Measurements from ENCODE around the gene CDKL1.
"Not testable (repeated sequence)": the region's sequence is repeated elsewhere in the genome, so short reads cannot be mapped to it uniquely, and the experiment has no call there.

Gene CDKL1

DNA sequence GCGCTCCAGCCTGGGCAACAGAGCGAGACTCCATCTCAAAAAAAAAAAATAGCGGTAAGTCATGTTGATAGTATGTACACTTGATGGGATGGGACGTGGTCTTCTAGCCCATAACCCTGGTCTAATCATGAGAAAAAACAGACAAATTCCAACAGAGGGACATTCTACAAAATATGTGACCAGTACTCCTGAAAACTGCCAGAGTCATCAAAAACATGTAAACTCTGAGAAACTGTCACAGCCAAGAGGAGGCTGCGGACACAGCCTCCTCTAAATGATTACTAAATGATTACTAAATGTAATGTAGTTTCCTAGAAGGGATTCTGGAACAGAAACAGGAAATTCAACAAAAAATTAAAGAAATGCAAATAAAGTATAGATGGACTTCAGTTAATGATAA is 20.9 kb downstream of the CDKL1 start:
- no peaks in the 10 kb centered on the region for H3K9me3 ChIP-seq (ENCODE audit: severe bottlenecking)
- no peaks in the 10 kb centered on the region for H3K27me3 ChIP-seq (ENCODE audit: insufficient read depth, poor library complexity, severe bottlenecking)
- TF ChIP-seq CTCF (IDR thresholded peaks at IDR 0.05; ENCODE audit: poor library complexity, severe bottlenecking): no peak
- no peak for DNase-seq (ENCODE audit: low spot score)
- H3K36me3 ChIP-seq (ENCODE audit: low read depth): no peaks in the 10 kb centered on the region
- no peak overlapping the region for H3K27ac ChIP-seq (ENCODE audit: poor library complexity, severe bottlenecking)
- ATAC-seq (ENCODE audit: low read depth): no peak
- H3K4me1 ChIP-seq (ENCODE audit: insufficient read depth, poor library complexity, severe bottlenecking): no peaks in the 10 kb centered on the region
- H3K4me3 ChIP-seq (ENCODE audit: severe bottlenecking): no peak overlapping the region

DNA sequence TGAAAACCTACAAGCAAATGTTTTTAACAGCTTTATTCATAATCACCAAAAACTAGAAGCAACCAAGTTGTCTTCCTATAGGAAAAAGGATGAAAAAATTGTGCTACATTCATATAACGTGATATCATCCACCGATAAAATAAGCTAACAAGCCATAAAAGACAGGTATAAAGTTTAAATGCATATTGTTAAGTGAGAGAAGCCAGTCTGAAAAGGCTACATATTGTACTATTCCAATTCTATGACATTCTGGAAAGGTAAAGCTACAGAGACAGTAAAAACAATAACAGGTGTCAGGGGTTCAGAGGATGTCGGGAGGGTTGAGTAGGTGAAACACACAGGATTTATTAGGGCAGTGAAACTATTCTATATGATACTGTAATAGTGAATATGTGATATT is 22.7 kb downstream of the CDKL1 start:
- Histone ChIP-seq H3K27me3 (ENCODE audit: insufficient read depth, poor library complexity, severe bottlenecking) (no peaks in the 10 kb centered on the region), H3K4me1 (ENCODE audit: insufficient read depth, poor library complexity, severe bottlenecking) (no peaks in the 10 kb centered on the region), H3K4me3 (ENCODE audit: severe bottlenecking) (no peak overlapping the region), H3K9me3 (ENCODE audit: severe bottlenecking) (no peaks in the 10 kb centered on the region), H3K36me3 (ENCODE audit: low read depth) (no peaks in the 10 kb centered on the region), H3K27ac (ENCODE audit: poor library complexity, severe bottlenecking) (no peak overlapping the region)
- ATAC-seq (ENCODE audit: low read depth) (no peak), DNase-seq (ENCODE audit: low spot score) (no peak)
- no peak for TF ChIP-seq CTCF (IDR thresholded peaks at IDR 0.05; ENCODE audit: poor library complexity, severe bottlenecking)

- no peaks in the 10 kb centered on the region for H3K9me3 ChIP-seq (ENCODE audit: severe bottlenecking)
- ATAC-seq (ENCODE audit: low read depth) (no peak), DNase-seq (ENCODE audit: low spot score) (no peak)
- H3K27ac ChIP-seq (ENCODE audit: poor library complexity, severe bottlenecking): no peak overlapping the region
- H3K4me3 ChIP-seq (ENCODE audit: severe bottlenecking): no peak overlapping the region
- no peak for TF ChIP-seq CTCF (IDR thresholded peaks at IDR 0.05; ENCODE audit: poor library complexity, severe bottlenecking)
- no peaks in the 10 kb centered on the region for H3K36me3 ChIP-seq (ENCODE audit: low read depth)
- H3K4me1 ChIP-seq (ENCODE audit: insufficient read depth, poor library complexity, severe bottlenecking): no peaks in the 10 kb centered on the region
- H3K27me3 ChIP-seq (ENCODE audit: insufficient read depth, poor library complexity, severe bottlenecking): no peaks in the 10 kb centered on the region
Observed at GRCh38 chr14:50371546-50371945, 25.1 kb downstream of the CDKL1 start.

DNA sequence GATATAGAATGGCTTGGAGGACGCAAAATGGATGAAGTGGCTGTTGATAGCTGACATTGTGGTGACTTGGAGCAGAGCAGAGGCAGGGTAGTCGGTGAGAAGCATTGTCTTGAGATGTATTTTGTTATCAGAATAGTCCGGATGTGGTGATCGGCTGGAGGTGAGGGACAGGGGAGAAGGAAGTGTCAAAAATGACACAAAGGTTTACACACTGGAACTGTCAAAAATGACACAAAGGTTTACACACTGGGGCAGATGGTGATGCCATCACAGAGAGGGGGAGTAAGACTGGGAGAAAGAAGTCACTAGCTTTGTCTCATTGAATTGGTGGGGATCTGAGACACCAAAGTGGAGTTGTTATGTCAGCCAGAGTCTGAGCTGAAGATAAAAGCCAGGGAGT is 30.1 kb downstream of the CDKL1 start:
- DNase-seq (ENCODE audit: low spot score) (no peak), ATAC-seq (ENCODE audit: low read depth) (no peak)
- Histone ChIP-seq H3K4me1 (ENCODE audit: insufficient read depth, poor library complexity, severe bottlenecking) (peaks cover 25% of the 10 kb centered on the region), H3K9me3 (ENCODE audit: severe bottlenecking) (no peaks in the 10 kb centered on the region), H3K27me3 (ENCODE audit: insufficient read depth, poor library complexity, severe bottlenecking) (no peaks in the 10 kb centered on the region), H3K4me3 (ENCODE audit: severe bottlenecking) (no peak overlapping the region), H3K27ac (ENCODE audit: poor library complexity, severe bottlenecking) (no peak overlapping the region), H3K36me3 (ENCODE audit: low read depth) (no peaks in the 10 kb centered on the region)
- no peak for TF ChIP-seq CTCF (IDR thresholded peaks at IDR 0.05; ENCODE audit: poor library complexity, severe bottlenecking)

DNA sequence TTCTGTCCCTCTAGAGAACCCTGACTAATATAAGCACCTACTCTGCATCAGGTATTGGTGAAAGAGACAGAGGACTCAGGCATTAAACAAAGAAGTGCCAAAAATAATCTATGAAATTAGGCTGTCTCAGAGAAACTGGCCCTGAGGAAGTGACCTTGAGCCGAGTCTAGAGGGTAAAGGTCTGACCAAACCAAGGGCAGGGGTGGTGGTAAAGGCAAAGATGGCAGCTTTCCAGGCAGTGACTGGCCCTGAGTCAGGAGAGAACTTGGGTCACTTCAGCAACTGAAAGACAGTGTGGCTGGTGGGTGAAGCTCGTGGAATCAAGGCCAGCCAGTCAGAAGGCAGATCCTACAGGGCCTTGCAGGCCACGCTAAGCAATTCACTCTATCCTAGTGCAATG is 30.6 kb downstream of the CDKL1 start:
- no peak for TF ChIP-seq CTCF (IDR thresholded peaks at IDR 0.05; ENCODE audit: poor library complexity, severe bottlenecking)

GRCh38 chr14:50365572-50365971 is 31.1 kb downstream of the CDKL1 start:
- ATAC-seq (ENCODE audit: low read depth); H3K36me3 ChIP-seq (ENCODE audit: low read depth); H3K27me3 ChIP-seq (ENCODE audit: insufficient read depth, poor library complexity, severe bottlenecking); H3K4me3 ChIP-seq (ENCODE audit: severe bottlenecking); H3K9me3 ChIP-seq (ENCODE audit: severe bottlenecking); DNase-seq (ENCODE audit: low spot score): not testable (repeated sequence)
- H3K27ac ChIP-seq (ENCODE audit: poor library complexity, severe bottlenecking): peak overlapping the region; percentile 21
- peaks cover 34% of the 10 kb centered on the region for H3K4me1 ChIP-seq (ENCODE audit: insufficient read depth, poor library complexity, severe bottlenecking)

More for the DNA sequence above, 30.6 kb downstream of the CDKL1 start:
- Histone ChIP-seq H3K4me1 (ENCODE audit: insufficient read depth, poor library complexity, severe bottlenecking) (peaks cover 29% of the 10 kb centered on the region), H3K4me3 (ENCODE audit: severe bottlenecking) (no peak overlapping the region), H3K27me3 (ENCODE audit: insufficient read depth, poor library complexity, severe bottlenecking) (no peaks in the 10 kb centered on the region), H3K9me3 (ENCODE audit: severe bottlenecking) (no peaks in the 10 kb centered on the region), H3K36me3 (ENCODE audit: low read depth) (no peaks in the 10 kb centered on the region), H3K27ac (ENCODE audit: poor library complexity, severe bottlenecking) (no peak overlapping the region)
- DNase-seq (ENCODE audit: low spot score) (no peak), ATAC-seq (ENCODE audit: low read depth) (no peak)
